GM12878 (cell line): ENCODE results near the gene ZNF213. TPM values are rescaled to one million over a fixed set of nuclear protein-coding genes. Genes with fewer than 3 reads are reported as not detected.

Experiments used
- ASH2L ChIP-seq: fragments of 300-600, 200-600 bp; sonication (generic); IDR thresholded peaks from 2 replicates; pipeline ENCODE4 v1.6.1; 2017; ENCODE audit warnings: low read depth, mild to moderate bottlenecking, borderline replicate concordance
- CUX1 ChIP-seq: IDR thresholded peaks from 2 replicates; pipeline ENCODE4 v1.6.1; 2012; ENCODE audit warnings: improper control_type of control experiment, low read depth, low read length; ENCODE audit not compliant: insufficient replicate concordance
- EP300 ChIP-seq, 2 experiments: fragments of 150-350 bp in 1 of 2; IDR thresholded peaks; 2 replicates each; pipeline ENCODE4 v1.6.1; 2011 to 2012; ENCODE audit warnings: low read depth in 2 of 2, low read length in 2 of 2, borderline replicate concordance in 1 of 2, improper control_type of control experiment in 1 of 2, inconsistent platforms in 1 of 2; ENCODE audit not compliant: control insufficient read depth in 1 of 2
- IRF4 ChIP-seq: IDR thresholded peaks from 2 replicates; pipeline ENCODE4 v1.6.1; 2011; ENCODE audit warnings: low read depth, low read length
- MLLT1 ChIP-seq: fragments of 450-650 bp; IDR thresholded peaks from 2 replicates; pipeline ENCODE4 v1.6.1; 2016; ENCODE audit warnings: mild to moderate bottlenecking
- PAX8 ChIP-seq: fragments of 450-650 bp; IDR thresholded peaks from 2 replicates; pipeline ENCODE4 v1.6.1; 2017; ENCODE audit warnings: mild to moderate bottlenecking, moderate library complexity
- RAD51 ChIP-seq: fragments of 450-650 bp; IDR thresholded peaks from 2 replicates; pipeline ENCODE4 v1.6.1; 2016; ENCODE audit warnings: moderate library complexity, mild to moderate bottlenecking, inconsistent platforms
- WRNIP1 ChIP-seq: IDR thresholded peaks from 2 replicates; pipeline ENCODE4 v1.6.1; 2011; ENCODE audit warnings: low read depth, low read length, improper control_type of control experiment, borderline replicate concordance
- ZBTB33 ChIP-seq: fragments of 450-650 bp; IDR thresholded peaks from 2 replicates; pipeline ENCODE4 v1.6.1; 2017; ENCODE audit warnings: mild to moderate bottlenecking
- polyA plus RNA-seq, 11 experiments: library from polyadenylated mRNA; depleted of rRNA in 4 of 11; unstranded in 6 of 11; stranded (reverse) in 5 of 11; fragments of >200 nt; fragmentation: Nextera tagmentation in 4 of 11; fragmentation: Illumina TruSeq in 1 of 11; extraction: Ambion mirVana in 4 of 11; extraction: Trizol in 1 of 11; gene quantifications; 1 replicate in 1 of 11; 2 replicates in 10 of 11; pipeline versions ENCODE4 v1.2.1 to v1.2.3, GENCODE V29; 2011 to 2016; ENCODE audit warnings: inconsistent platforms in 2 of 11, missing spikeins in 2 of 11, low read depth in 1 of 11
- total RNA-seq, 4 experiments: library from RNA; depleted of rRNA in 3 of 4; stranded (reverse); fragments of >200 nt in 3 of 4; fragmentation: Illumina TruSeq in 1 of 4; extraction: Trizol in 1 of 4; gene quantifications; 2 replicates each; pipeline versions ENCODE4 v1.2.1 to v1.2.3, GENCODE V29; 2013 to 2021

The ZNF213 gene
- total and polyA plus RNA-seq, 10 of the 15 experiments (the other 5 are each of a cell fraction or from before 2014, with no cell fraction given) = 0.53 to 9.4 (median 1.1) TPM

- TF ChIP-seq MLLT1 (no peak), EP300 (IDR thresholded peaks at IDR 0.05; ENCODE audit: borderline replicate concordance in 1 of 2, control insufficient read depth in 1 of 2, low read depth in 2 of 2, low read length in 2 of 2) (no peak), ZBTB33 (no peak), WRNIP1 (no peak), PAX8 (no peak), ASH2L (no peak), CUX1 (no peak), RAD51 (no peak), IRF4 (no peak)
Observed at GRCh38 chr16:3098459-3099394, 36.1 kb upstream of the ZNF213 start, which contains the start of gene ZSCAN10 (continued).
